ENCODE data around the gene ST6GAL1.
"Not testable (repeated sequence)": the region's sequence is repeated elsewhere in the genome, so short reads cannot be mapped to it uniquely, and the experiment has no call there.

ST6GAL1 gene

DNA sequence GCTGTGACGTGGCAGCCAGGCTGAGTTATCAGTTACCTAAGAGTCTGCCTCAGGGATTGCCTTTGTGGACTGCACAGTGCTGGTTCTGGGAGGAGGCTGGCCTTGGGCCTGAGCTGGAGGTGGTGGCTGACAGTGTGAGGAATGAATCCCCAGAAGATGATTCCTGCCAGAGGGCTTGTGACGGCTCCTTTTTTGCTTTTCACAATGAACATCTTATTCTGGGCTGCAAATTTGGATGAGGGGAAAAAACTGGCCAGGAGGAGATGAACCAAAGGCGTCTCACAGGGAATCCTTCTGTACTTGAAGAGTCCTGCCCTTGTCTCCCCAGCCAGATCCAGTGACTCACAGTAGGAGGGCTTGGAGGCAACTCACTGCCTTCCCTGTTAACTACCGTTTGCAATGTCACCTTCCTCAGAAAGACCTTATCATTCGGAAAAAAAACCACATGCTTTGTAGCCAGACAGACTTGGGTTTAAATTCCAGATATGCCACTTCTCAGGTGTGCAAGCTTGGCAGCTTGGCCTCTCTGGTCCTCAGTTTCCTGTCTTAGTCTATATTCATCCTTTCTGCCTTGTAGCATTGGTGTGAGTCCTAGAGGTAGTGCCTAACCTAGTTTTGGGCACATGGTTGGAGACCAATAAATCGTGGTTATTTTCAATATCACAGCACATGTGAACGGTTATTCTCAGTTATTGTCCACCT lies 19.1 kb downstream of the ST6GAL1 start:
- Mint-ChIP-seq H3K4me1 (ENCODE audit: low read depth) (peaks cover 67% of the 10 kb centered on the region), H3K4me3 (no peak overlapping the region), H3K27ac (peak overlapping the region; percentile 67), H3K36me3 (peaks cover 31% of the 10 kb centered on the region), H3K9me3 (ENCODE audit: low read depth) (peaks cover 3% of the 10 kb centered on the region), H3K27me3 (no peaks in the 10 kb centered on the region)

GRCh38 chr3:186950402-186951093 lies 20.2 kb downstream of the ST6GAL1 start:
- H3K27ac Mint-ChIP-seq = no peak overlapping the region
- no peaks in the 10 kb centered on the region for H3K27me3 Mint-ChIP-seq
- peaks cover 3% of the 10 kb centered on the region for H3K9me3 Mint-ChIP-seq (ENCODE audit: low read depth)
- no peak overlapping the region for H3K4me3 Mint-ChIP-seq
- H3K4me1 Mint-ChIP-seq (ENCODE audit: low read depth) = peaks cover 74% of the 10 kb centered on the region
- H3K36me3 Mint-ChIP-seq = peaks cover 29% of the 10 kb centered on the region

- H3K27me3 Mint-ChIP-seq = no peaks in the 10 kb centered on the region
- peak overlapping the region; percentile 89 for H3K27ac Mint-ChIP-seq
- H3K9me3 Mint-ChIP-seq (ENCODE audit: low read depth) = peaks cover 3% of the 10 kb centered on the region
- no peak overlapping the region for H3K4me3 Mint-ChIP-seq
- peaks cover 31% of the 10 kb centered on the region for H3K36me3 Mint-ChIP-seq
- H3K4me1 Mint-ChIP-seq (ENCODE audit: low read depth) = peaks cover 81% of the 10 kb centered on the region
These were observed 21.6 kb downstream of the ST6GAL1 start for GRCh38 chr3:186951640-186952552.

DNA sequence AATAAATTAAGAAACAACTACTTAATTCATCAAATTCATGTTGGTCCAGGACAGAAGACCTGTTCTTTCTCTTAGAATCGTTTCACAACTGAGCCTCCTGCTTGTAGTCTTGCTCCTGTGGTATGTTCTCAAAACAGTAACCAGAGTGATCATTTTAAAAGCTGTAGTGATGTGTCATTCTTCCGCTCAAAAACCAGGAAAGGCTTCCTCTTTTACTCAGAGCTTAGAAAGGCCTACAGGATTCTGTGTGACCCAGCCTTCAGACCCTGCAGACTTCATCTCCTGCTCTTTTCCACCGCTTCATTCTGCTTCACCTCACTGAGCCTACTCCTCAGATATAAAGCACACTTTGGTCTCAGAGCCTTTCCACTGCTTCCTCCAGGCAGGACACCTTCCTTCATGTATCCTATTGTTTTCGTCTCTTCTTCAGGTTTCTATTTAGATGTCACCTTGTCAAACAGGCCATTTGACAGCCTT lies 22.7 kb downstream of the ST6GAL1 start:
- Mint-ChIP-seq H3K36me3 (peaks cover 31% of the 10 kb centered on the region), H3K4me3 (peak overlapping the region; percentile 51), H3K27me3 (no peaks in the 10 kb centered on the region), H3K9me3 (ENCODE audit: low read depth) (peaks cover 3% of the 10 kb centered on the region), H3K4me1 (ENCODE audit: low read depth) (peaks cover 84% of the 10 kb centered on the region), H3K27ac (peak overlapping the region; percentile 89)

DNA sequence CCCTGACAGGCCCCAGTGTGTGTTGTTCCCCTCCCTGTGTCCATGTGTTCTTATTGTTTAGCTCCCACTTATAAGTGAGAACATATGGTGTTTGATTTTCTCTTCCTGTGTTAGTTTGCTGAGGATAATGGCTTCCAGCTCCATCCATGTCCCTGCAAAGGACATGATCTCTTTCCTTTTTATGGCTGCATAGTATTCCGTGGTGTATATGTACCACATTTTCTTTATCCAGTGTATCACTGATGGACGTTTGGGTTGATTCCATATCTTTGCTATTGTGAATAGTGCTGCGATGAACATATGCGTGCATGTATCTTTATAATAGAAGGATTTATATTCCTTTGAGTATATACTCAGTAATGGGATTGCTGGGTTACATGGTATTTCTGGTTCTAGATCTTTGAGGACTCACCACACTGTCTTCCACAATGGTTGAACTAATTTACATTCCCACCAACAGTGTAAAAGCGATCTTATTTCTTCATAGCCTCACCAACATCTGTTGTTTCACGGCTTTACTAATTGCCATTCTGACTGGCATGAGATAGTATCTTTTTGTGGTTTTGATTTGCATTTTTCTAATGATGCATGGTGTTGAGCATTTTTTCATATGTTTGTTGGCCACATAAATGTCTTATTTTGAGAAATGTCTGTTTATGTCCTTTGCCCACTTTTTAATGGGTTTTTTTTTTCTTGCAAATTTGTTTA lies 23.8 kb downstream of the ST6GAL1 start:
- H3K27me3 Mint-ChIP-seq; H3K9me3 Mint-ChIP-seq (ENCODE audit: low read depth): not testable (repeated sequence)
- Mint-ChIP-seq H3K27ac (peak overlapping the region; percentile 73), H3K36me3 (peaks cover 31% of the 10 kb centered on the region), H3K4me3 (peak overlapping the region; percentile 68), H3K4me1 (ENCODE audit: low read depth) (peaks cover 79% of the 10 kb centered on the region)

GRCh38 chr3:186955898-186956696 lies 25.8 kb downstream of the ST6GAL1 start:
- Mint-ChIP-seq H3K4me1 (ENCODE audit: low read depth) (peaks cover 78% of the 10 kb centered on the region), H3K27me3 (no peaks in the 10 kb centered on the region), H3K27ac (peak overlapping the region; percentile 79), H3K4me3 (no peak overlapping the region), H3K36me3 (peaks cover 29% of the 10 kb centered on the region), H3K9me3 (ENCODE audit: low read depth) (peaks cover 3% of the 10 kb centered on the region)

DNA sequence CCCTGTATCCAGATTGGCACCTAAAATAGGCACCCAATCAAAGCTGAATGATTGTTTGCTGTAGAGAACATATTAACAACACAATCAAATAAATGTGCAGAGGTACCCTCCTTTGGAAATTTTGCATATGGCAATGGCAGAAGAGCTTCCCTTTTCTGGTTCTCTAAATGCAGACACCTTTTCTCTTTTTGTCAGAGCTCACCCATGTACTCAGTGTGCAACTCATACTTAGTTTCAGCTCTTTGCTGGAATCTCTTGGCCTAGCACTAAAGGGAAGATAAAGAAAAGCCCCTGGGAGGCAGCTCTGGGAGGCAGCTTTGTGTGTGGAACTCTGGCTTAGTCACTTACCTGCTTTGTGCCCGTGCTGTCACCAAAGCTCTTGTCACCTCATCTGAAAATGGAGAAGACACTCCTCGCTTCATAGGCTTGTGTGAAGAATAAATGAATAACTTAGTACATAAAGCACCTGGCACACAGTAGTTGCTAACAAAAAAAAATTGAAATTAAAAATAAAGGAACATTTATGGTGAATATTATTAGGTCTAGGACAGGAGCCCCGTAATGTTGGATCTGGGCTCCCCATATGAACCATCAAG lies 28.8 kb downstream of the ST6GAL1 start:
- Mint-ChIP-seq H3K27ac (peak overlapping the region; percentile 13), H3K36me3 (peaks cover 20% of the 10 kb centered on the region), H3K4me1 (ENCODE audit: low read depth) (peaks cover 64% of the 10 kb centered on the region), H3K4me3 (no peak overlapping the region), H3K27me3 (no peaks in the 10 kb centered on the region), H3K9me3 (ENCODE audit: low read depth) (peaks cover under 1% of the 10 kb centered on the region)

DNA sequence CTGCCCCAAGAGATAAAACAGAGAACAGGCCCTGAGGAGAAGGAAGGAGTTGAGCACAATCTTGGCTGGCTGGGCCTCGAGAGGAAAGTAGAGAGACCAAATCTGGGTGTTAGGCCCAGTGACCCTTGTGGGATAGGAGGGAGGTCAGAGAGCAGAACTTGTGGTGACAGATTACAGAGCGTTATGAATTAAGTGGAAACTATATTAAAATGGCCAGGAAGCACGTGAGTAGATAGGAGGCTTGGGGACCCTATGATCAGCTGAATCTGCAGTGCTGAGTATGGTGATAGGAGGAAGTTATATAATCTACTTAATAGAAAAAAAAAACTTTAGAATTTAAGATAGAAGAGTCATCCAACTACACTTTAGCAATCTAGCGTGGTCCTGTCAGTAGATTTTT lies 30.0 kb downstream of the ST6GAL1 start:
- H3K36me3 Mint-ChIP-seq = peaks cover 14% of the 10 kb centered on the region
- H3K27me3 Mint-ChIP-seq = no peaks in the 10 kb centered on the region
- no peak overlapping the region for H3K4me3 Mint-ChIP-seq
- H3K9me3 Mint-ChIP-seq (ENCODE audit: low read depth) = no peaks in the 10 kb centered on the region
- H3K4me1 Mint-ChIP-seq (ENCODE audit: low read depth) = peaks cover 53% of the 10 kb centered on the region
- H3K27ac Mint-ChIP-seq = peak overlapping the region; percentile 78

DNA sequence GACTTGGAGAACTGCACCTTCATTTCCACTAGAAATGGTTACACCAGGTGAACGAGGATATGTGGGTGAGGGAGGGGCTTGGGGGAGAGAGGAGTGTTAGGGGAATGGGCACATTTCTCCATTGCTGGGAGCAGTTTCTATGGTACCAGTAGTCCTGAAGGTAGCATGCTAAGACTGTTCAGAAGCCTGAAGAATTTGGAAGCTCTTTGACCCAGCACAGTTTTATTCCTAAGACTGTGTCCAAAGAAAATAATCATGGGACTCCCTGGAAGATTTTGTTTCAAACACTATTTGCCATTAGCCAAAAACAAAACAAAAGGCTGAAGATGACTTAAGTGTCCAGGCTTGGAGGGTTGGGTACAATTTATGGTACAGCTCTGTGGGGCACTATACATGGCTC lies 32.1 kb downstream of the ST6GAL1 start:
- Mint-ChIP-seq H3K36me3 (peaks cover 11% of the 10 kb centered on the region), H3K27ac (peak overlapping the region; percentile 84), H3K4me1 (ENCODE audit: low read depth) (peaks cover 44% of the 10 kb centered on the region), H3K9me3 (ENCODE audit: low read depth) (no peaks in the 10 kb centered on the region), H3K27me3 (no peaks in the 10 kb centered on the region), H3K4me3 (no peak overlapping the region)

GRCh38 chr3:186963636-186964035 lies 33.3 kb downstream of the ST6GAL1 start:
- Mint-ChIP-seq H3K27ac (peak overlapping the region; percentile 34), H3K36me3 (peaks cover 16% of the 10 kb centered on the region), H3K4me1 (ENCODE audit: low read depth) (peaks cover 46% of the 10 kb centered on the region), H3K4me3 (no peak overlapping the region), H3K9me3 (ENCODE audit: low read depth) (no peaks in the 10 kb centered on the region), H3K27me3 (no peaks in the 10 kb centered on the region)

DNA sequence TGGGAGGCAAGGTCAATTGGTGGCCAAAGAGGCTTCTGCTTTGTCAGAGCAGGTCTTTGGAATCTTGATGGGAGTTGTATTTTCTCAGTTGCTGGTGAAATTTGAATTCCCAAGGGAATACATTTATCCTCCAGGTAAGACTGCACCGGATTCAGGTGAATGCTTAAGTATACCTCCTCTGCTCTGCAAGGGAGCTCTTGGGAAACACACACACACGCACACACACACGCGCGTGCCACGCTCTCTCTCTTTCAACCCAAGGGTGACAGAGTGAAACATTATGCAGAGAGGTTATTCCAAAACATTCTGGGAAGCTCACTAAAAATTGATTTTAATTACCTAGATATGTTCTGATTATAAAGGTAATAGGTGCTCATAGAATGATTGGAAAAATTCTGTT lies 33.7 kb downstream of the ST6GAL1 start:
- Mint-ChIP-seq H3K27ac (no peak overlapping the region), H3K27me3 (no peaks in the 10 kb centered on the region), H3K9me3 (ENCODE audit: low read depth) (no peaks in the 10 kb centered on the region), H3K4me1 (ENCODE audit: low read depth) (peaks cover 43% of the 10 kb centered on the region), H3K4me3 (no peak overlapping the region), H3K36me3 (peaks cover 17% of the 10 kb centered on the region)

- peak overlapping the region; percentile 41 for H3K27ac Mint-ChIP-seq
- H3K4me3 Mint-ChIP-seq = no peak overlapping the region
- peaks cover 42% of the 10 kb centered on the region for H3K4me1 Mint-ChIP-seq (ENCODE audit: low read depth)
- H3K36me3 Mint-ChIP-seq = peaks cover 21% of the 10 kb centered on the region
- H3K9me3 Mint-ChIP-seq (ENCODE audit: low read depth) = no peaks in the 10 kb centered on the region
- no peaks in the 10 kb centered on the region for H3K27me3 Mint-ChIP-seq
These were observed 34.3 kb downstream of the ST6GAL1 start for GRCh38 chr3:186964616-186965015.

GRCh38 chr3:186965141-186965879 lies 35.0 kb downstream of the ST6GAL1 start:
- Mint-ChIP-seq H3K9me3 (ENCODE audit: low read depth) (no peaks in the 10 kb centered on the region), H3K4me3 (no peak overlapping the region), H3K36me3 (peaks cover 18% of the 10 kb centered on the region), H3K27ac (peak overlapping the region; percentile 52), H3K27me3 (no peaks in the 10 kb centered on the region), H3K4me1 (ENCODE audit: low read depth) (peaks cover 39% of the 10 kb centered on the region)
